ENCODE results near the gene C2orf68.
"Not testable (repeated sequence)": the region's sequence is repeated elsewhere in the genome, so short reads cannot be mapped to it uniquely, and the experiment has no call there.

C2orf68 gene, protein sequence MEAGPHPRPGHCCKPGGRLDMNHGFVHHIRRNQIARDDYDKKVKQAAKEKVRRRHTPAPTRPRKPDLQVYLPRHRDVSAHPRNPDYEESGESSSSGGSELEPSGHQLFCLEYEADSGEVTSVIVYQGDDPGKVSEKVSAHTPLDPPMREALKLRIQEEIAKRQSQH

DNA sequence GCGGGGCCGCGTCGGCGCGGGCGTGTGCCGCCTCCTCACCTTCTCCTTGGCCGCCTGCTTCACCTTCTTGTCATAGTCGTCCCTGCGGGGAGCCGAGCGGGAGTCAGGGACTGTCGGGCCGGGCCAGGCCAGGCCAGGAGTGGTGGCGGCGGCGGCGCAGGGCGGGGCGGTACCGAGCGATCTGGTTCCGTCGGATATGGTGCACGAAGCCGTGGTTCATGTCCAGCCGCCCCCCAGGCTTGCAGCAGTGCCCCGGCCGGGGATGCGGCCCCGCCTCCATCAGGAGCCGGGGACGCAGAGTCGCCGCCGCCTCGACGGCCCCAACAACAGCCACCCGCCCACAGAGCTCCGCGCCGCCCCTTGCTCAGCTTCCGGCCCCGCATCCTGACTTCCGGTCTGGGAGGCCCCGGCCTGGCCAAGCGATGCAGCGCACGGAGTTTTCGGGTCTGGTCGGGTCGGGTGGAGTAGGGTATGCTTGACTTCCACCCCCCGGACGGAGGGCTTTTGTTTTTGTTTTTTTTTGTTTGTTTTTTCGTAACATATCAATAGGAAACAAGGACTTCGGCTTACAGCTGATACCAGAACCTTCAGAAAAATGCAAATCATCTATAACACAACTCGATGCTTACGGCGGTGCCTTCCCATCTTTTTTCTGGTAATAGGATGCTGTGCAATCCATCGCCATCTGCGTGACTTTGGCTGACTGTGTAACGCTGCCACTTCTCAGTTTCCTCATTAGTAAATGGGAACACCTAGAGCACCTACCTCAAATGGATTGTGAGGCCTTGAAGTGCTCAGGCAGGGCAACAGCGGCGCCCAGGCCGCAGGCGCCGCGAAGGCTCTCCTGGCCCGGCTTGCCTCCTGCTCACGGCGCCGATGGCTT is at the start of gene C2orf68:
Gene C2orf68, minus strand, starts transcription at position 362 of the 883 bp plus-strand sequence. Its CDS starts 82 bp downstream, at position 280.
- DNase-seq: peak; percentile 97

DNA sequence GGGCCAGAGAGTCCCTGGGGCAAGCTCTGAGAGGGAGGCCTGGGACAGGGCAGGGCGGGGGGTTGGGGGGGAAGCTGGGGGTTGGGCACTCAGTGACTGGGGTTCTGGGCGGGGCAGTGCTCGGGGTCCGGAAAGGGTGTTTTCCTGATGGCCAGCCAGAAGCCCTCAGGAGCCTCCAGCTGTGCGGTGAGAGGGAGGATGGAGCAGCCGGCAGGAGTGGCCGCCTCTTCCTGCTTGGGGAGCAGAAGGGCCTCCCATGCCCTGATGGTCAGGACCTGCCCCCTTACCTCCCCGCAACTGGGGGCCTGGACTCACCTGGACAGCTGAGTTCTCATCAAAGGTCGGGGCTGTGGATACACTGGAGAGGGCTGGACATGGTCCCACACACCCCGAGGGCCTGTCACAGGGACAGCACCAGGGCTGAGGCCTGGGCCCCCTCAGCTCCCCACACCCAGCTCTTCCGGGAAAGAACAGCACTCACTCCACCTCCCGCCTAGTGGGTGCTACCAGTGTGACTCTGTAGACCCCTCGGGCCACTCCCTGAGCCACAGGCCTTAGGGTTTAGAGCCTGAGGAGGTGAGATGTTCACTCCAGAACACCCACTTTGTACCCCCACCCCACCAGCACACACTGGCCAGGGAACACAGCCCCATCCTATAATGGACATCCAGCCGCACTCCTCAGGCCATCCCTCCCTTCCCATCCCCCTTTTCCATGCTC is 49.4 kb upstream of the C2orf68 start:
- DNase-seq: no peak

DNA sequence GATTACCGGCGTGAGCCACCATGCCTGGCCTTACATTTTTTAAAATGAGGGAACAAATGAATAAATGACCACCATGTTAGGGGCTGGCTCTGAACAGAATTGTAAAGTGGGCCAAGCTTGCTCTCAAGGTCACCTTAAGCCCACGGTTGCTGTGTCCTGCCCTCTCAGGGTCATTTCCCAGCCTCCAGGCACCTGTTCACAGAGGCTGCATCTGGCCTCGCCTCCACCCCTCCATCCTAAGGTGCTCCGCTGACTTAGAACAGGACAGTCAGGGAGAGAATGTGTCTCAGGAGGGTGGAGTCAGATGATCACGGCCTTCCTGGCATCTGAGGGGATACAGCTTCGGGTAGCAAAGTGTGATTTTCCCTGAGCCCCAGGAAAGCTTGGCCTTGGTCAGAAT is 48.9 kb upstream of the C2orf68 start:
- no peak for DNase-seq

DNA sequence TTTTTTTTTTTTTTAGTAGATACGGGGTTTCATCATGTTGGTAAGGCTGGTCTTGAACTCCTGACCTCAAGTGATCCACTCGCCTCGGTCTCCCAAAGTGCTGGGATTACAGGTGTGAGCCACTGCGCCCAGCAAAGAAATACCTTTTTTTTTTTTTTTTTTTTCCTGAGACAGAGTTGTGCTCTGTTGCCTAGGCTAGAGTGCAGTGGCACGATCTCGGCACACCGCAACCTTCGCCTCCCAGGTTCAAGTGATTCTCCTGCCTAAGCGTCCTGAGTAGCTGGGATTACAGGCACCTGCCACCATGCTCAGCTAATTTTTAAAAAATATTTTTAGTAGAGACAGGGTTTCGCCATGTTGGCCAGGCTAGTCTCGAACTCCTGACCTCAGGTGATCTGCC is 48.4 kb upstream of the C2orf68 start:
- DNase-seq: not testable (repeated sequence)

DNA sequence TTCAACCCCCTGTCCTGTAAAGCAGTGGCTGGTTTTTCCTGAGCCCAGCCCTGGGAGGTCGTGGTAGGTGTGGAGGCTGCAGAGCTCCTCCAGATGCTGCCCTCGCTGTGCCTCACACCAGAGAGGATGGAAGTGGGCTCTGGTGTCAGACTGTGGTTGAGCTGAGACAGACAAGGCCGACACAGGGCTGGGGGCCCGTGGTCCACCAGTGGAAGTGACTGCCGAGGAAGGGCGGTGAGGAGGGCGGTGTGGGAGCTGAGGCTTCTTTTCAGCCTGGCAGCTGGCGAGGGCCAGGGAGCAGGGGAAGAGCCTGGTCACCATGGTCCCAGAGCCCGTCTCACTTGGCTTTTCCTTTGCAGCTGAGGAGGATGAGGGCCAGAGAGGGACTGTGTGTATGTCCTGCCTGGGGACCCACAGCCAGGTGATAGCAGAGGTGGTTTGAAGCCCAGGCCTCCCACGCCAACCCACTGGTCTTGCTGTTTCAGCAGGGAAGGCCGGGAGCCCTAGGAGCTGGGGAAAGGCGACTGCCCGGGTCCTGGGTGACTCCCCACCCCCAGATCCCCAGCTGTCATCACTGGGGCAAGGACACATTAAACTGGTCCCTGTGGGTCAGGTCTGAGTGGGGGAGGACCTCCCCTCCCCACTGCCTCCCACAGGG is 47.6 kb upstream of the C2orf68 start:
- DNase-seq: no peak

DNA sequence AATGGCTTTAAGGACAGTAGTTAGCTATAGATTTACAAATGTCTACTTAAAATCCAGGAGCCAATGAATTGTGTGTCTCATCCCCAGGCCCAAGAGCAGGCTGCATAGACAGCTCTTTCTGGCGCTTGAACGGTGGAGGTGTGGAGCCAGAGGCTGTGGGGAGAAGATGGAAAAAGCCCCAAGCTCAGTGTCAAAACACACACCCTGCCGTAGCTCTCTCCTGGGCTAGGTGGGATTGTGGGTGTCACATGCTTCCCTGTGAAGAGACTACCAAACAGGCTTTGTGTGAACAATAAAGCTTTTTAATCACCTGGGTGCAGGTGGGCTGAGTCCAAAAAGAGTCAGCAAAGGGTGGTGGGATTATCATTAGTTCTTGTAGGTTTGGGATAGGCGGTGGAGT is 45.5 kb upstream of the C2orf68 start:
- DNase-seq: not testable (repeated sequence)

DNA sequence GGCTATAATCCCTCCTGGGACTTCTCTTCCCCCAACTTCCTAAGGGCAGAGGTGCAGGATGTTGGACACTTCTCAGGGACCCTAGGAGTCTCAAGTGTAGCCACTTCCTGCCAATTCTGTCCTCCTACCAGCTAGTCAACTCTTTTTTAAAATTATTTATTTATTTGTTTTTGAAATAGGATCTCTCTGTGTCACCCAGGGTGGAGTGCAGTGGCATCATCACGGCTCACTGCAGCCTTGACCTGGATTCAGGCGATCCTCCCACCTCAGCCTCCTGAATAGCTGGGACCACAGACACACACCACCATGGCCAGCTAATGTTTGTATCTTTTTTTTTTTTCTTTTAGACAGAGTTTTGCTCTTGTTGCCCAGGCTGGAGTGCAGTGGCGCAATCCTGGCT is 44.6 kb upstream of the C2orf68 start:
- DNase-seq: no peak

DNA sequence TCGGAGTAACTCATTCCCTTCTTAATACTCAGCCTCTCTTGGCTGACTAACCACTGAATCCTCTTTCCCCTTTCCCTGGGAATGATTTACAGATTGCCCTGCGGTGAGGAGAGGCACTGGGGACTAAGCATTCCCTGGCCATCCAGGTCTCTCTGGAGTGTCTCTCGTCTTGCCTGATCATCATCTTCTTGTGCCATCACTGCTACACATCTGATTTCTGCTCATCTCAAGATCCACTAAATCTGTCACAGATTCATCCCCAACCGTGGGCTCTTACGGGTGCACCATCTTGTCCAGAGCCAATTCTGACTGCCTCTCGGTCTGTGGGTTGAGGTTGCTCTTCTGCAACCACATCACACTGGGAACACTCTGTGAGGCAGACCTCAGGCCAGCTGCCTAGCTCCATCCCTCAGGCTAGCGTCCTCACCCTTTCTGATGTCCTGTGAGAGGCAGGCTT is 44.1 kb upstream of the C2orf68 start:
- no peak for DNase-seq

DNA sequence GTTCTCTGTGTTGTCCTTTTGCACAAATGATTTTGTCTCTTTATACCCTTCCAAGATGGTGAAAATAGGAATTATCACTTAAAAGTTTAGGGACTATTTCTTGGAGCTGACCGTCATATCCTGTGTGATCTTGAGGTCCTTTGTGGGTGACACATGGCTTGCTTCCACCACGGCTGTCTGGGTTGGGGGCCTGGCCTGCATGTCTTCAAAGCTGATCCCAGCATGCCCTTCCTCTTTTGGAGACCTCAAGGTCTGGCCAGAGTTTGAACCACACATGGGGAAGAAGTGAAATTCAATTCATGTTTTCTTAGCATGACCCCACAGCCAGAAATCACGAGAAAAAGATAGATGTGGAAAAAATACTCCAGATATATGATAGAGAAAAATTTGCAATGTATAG is 42.1 kb upstream of the C2orf68 start:
- DNase-seq: no peak

DNA sequence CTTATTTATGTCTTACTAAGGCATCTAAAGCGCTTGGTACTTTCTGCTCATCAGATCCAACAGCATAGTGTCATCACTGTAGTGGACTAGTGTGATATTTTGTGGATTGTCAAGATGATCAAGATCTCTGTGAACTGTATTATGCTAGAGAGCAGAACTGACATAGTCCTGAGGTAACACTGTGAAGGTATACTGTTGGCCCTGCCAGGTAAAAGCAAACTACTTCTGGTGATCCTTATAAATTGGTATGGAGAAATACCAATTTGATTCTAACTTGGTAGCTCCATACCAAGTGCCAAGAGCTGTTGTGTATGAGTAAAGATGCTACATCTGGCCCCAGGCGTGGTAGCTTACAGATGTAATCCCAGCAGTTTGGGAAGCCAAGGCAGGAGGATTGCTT is 40.2 kb upstream of the C2orf68 start:
- no peak for DNase-seq

DNA sequence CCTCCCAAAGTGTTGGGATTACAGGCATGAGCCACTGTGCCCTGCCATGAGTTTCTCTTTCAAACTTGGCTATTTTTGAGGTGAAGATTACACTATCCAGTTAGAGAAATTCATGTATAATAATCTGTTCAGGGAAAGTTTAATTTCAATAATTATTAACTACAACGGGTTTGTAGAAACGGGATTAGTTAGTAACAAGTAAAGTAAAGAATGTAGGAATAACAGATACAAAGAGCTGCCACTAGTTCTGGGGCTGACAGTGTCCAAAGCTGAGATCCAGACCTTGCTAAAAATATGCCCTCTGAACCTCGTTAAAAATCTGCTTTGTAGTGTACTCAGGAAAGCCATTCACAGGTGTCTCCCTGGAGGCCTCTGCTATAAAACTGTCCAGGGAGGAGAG is 39.2 kb upstream of the C2orf68 start:
- no peak for DNase-seq

DNA sequence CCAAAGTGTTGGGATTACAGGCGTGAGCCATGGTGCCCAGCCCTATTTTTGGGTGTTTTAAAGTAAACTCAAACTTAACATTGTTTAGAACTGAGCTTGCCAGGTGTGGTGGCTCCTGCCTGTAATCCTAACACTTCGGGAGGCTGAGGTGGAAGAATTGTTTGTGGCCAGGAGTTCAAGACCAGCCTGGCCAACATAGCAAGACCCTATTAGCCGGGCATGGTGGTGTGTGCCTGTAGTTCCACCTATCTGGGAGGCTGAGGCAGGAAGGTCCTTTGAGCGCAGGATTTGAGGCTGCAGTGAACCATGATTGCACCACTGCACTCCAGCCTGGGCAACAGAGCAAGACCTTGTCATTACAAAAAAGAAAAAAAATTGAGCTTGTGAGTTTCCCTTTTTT is 38.6 kb upstream of the C2orf68 start:
- DNase-seq: no peak

DNA sequence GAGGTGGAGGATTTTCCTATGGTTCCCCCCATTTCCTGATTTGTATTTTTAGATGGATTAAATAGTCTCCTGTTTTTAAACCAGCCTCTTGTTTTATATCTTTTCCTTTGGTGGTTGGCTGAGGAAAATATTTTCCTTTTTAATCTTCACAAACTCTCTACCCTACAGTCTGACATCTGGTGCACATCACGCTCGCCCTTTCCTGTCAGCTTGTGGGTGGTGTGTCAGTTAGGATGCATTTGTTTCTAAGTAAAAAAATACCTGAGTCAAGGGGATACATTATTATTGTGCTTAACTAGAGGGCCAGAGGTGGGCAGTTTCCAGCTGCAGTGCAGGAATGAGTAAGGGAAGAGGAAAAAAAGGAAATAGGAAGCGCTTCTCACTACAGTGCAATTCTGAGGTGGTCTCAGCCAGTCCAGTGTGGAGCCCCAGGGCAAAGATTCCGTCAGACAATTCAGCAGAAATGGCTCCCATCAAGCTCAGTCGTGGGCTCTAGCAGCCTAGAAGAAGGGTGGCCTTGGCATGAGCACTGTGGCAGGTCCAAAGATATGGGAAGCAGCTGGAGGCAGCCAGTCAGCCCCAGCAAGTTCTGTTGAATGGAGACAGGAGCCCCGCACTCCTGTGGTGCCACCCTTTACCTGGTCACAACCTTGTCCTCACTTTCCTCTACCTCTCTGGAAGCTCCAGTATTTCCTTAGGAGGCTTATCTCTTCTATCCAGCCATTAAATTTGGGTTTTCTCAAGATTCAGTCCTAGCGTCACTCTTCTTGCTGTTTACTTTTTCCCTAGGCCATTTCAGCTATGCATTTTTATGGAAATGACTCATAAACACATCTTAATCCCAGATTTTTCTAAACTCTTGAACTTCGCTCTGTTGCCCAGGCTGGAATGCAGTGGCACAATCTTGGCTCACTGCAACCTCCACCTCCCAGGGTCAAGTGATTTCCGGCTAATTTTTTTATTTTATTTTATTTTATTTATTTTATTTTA is 37.6 kb upstream of the C2orf68 start:
- DNase-seq: peak; percentile 3

DNA sequence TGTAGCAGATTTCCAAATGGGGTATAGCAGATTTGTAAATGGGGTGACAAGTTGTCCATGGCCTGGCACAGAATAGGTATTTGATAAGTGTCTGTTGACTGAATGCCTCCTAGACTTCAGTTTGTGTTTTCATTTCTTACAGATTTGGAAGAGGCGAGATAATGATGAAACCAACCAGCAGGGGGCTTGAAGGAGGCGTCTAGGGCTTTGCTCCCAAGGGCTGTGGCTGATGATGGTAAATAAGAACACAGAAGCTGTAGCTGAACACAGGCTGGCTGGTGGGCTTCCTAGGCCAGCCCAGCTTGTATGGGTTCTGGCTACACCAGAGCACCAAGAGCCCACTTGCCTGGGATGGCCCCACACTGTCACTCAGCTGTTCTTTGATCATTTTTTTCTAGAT is 36.8 kb upstream of the C2orf68 start:
- DNase-seq: no peak

DNA sequence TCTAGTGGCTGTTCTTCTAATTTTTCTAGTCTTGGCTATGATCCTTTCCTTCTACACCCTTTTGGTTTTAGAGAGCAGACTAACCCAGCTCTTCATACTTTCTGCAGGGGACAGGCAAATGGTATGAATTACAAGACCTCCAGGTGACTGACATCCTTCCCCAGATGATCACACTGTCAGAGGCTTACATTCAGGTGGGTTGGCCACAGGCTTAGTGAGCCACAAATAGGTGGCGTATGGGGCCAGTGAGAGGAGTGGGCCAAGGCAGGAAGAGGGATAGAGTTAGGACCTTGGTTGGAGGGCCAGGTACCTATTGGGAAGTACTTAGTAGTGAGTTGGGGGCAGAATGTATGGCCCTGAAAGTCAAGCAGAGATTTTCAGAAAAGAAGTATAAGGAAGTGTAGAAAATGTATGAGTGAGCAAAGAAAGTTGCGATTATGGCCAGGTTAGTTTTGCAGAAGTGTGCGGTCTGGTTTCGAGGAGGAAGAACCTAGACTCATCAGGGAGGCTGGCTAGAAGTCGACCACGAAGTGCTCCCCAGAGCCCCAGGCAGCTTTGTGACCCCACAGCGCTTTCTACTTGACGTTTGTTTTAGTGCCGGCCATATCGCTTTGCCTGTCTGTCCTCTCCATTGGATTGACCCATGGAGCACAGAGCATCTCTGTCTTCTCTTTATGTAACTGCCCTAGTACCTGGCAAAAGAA is 36.1 kb upstream of the C2orf68 start:
- DNase-seq: no peak

DNA sequence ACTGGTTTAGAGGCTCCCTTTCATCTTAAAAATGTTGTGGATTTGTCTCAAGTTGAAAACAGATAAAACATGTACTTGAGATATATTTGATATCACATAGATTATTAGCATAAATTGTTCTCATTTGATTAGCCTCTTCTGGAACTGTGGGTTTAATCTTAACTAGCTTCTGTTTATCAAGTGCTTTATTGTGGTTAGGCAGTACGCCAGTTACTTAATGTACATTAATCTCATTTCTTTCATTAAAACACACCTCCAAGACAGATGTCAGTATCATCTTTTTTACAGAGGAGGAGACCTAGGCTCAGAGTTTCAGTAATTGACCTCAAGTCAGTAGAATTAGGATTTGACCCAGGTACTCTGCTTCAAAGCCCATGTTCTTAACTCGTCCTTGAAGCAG is 34.3 kb upstream of the C2orf68 start:
- no peak for DNase-seq

DNA sequence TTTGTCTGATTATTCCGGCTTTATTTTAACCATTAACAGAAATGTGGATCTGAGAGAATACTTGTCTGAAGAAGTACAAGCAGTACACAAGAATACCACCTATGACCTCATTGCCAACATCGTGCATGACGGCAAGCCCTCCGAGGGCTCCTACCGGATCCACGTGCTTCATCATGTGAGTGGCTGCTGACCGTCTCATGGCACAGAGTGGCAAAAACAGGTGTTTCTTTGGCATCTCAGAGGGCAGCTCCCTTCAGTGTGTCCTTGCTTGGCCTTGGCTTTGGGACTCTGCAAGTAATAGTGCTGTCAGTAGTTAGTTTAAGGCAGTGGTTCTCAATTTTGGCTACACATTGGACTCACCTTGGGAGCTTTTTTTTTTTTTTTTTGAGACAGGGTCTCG is 33.0 kb upstream of the C2orf68 start:
- no peak for DNase-seq

DNA sequence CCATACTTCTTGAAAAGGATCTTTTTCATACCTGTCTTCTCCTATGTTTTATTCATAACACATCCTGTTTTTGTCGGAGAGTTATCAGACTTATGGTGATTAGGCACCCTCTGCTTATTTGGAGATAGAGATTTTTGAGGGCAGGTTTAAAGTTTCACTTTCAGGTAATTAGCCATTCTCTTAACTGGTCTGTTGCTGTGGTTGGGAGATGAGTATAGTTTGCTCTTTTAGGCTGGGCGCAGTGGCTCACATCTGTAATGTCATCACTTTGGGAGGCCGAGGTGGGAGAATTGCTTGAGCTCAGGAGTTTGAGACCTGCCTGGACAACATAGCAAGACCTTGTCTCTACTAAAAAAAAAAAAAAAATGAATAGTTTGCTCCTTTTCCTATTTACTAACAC is 30.9 kb upstream of the C2orf68 start:
- DNase-seq: no peak

DNA sequence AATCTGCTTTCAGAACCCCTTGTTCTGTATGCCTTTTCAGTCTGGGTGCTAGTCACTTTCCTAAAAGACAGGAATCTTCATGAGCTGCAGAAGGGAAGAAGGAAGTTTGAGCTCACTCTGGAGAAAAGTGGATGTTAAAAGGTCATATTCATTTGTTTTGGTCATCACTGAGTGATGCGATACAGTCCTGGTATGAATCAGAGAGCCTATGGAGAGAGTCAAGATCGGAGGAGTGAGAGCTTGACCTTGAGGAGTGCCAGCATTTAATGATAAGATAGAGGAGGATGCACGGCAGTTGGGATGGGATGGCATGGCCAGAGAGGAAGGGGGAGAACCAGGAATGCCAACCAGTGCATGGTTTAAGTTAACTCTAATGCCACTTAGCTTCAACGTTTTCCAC is 23.8 kb upstream of the C2orf68 start:
- no peak for DNase-seq

DNA sequence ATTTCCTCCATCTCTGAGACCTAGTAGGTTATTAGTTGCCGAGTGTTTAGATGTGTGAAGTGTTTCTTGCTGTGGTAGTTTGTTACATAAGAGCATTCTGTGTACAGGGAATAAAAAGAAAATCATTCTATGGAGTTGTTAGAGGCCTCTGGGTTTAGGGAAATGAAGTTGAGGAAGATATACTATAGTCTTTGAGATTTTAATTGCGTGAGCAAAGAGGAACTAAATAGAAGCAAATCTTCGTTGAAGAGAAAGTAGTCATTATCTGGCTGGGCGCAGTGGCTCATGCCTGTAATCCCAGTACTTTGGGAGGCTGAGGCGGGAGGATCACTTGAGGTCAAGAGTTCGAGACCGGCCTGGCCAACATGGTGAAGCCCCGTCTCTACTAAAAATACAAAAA is 23.1 kb upstream of the C2orf68 start:
- no peak for DNase-seq

DNA sequence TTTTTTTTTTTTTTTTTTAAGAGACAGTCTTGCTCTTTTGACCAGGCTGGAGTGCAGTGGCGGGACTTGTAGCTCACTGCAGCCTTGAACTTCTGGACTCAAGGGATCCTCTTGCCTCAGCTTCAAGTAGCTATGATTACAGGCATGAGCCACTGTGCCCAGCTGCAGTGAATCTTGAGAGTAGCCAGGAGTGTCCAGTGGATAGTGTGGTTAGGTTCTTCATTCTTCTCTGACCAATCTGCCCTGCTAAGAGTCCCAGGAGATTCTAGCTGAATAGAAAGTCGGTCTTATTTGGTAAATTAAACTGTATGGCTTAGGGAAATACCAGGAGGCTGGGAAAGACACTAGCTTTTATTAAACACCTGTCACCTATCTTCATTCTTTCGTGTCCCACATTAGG is 19.4 kb upstream of the C2orf68 start:
- no peak for DNase-seq
